ENCODE data around the gene GATA6.
"Not testable (repeated sequence)": the region's sequence is repeated elsewhere in the genome, so short reads cannot be mapped to it uniquely, and the experiment has no call there.

The GATA6 gene

DNA sequence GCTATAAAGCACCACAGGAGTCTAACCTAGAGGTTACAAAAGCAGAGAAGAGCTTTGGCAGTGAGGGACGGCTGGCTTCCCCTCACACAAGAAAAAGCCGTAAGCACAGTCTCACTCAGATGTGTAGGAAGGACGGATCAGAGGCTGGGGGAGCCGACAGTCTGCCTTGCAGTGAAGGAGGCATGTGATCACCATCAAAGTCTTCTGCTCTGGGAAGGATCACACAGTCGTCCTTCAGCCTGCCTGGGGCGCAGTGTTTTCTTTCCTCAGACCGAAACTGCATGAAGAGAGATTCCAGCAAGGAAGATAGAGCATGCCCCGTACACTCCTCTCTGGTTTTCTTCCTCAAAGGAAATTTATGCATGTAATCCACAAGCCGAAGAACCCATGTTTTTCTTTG is 24.1 kb downstream of the GATA6 start:
- Histone ChIP-seq H3K4me3 (ENCODE audit: low read length in 2 of 2) (peak overlapping the region in 1 of 2 donors; percentile 40), H3K4me1 (ENCODE audit: control insufficient read depth, insufficient read depth, low read length) (peaks cover 6% of the 10 kb centered on the region), H3K27me3 (ENCODE audit: control insufficient read depth in 1 of 2, insufficient read depth in 2 of 2, low read length in 2 of 2) (no peaks in the 10 kb centered on the region), H3K9ac (ENCODE audit: low read length in 2 of 2) (no peak overlapping the region), H3K36me3 (ENCODE audit: control insufficient read depth in 2 of 2, insufficient read depth in 2 of 2, low read length in 2 of 2) (no peaks in the 10 kb centered on the region), H3K27ac (ENCODE audit: low read length) (peak overlapping the region; percentile 31), H3K9me3 (ENCODE audit: control insufficient read depth in 2 of 2, low read length in 2 of 2) (no peaks in the 10 kb centered on the region)

DNA sequence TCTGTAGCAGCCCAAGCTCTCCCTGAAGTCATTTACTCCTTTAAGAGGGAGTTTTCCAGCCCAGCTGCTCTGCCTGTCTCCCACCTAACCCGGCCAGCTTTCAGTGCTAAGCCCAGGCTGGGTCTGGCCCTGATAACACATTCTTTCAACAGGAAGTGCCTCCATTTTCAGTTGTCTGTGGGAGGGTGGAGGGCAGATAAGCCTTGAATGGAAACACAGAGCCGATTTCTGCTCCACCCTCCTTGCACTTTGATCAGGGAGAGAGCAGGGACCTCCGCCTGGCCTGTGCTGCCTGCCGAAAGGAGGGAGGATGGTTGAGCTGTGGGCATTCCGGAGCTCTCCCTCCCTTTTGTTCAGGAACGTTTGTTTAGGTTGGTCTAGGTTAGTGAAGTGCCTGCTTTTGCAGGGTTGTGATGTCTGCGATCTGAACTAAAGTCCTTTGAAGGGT is 24.8 kb downstream of the GATA6 start:
- Histone ChIP-seq H3K4me1 (ENCODE audit: control insufficient read depth, insufficient read depth, low read length) (peaks cover 6% of the 10 kb centered on the region), H3K9ac (ENCODE audit: low read length in 2 of 2) (no peak overlapping the region), H3K27ac (ENCODE audit: low read length) (peak overlapping the region; percentile 31), H3K36me3 (ENCODE audit: control insufficient read depth in 2 of 2, insufficient read depth in 2 of 2, low read length in 2 of 2) (no peaks in the 10 kb centered on the region), H3K27me3 (ENCODE audit: control insufficient read depth in 1 of 2, insufficient read depth in 2 of 2, low read length in 2 of 2) (no peaks in the 10 kb centered on the region), H3K9me3 (ENCODE audit: control insufficient read depth in 2 of 2, low read length in 2 of 2) (no peaks in the 10 kb centered on the region), H3K4me3 (ENCODE audit: low read length in 2 of 2) (no peak overlapping the region)

DNA sequence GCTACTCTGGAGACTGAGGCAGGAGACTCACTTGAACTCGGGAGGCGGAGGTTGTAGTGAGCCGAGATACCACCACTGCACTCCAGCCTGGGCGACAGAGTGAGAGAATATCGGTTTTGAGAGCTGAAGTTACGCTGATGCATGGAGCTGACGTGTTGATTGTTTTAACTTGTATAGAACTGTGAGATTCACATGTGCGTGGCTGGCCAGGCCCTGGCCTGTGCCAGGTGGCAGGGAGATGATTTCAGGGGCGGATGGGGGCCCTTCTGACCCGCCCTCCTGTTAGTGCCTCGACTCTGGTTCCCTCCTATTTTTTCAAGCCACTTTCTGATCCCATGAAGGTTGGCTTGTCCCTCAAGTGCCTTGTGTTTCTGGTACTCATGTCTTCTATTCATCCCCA is 25.7 kb downstream of the GATA6 start:
- Histone ChIP-seq H3K27me3 (ENCODE audit: control insufficient read depth in 1 of 2, insufficient read depth in 2 of 2, low read length in 2 of 2) (no peaks in the 10 kb centered on the region), H3K27ac (ENCODE audit: low read length) (no peak overlapping the region), H3K4me1 (ENCODE audit: control insufficient read depth, insufficient read depth, low read length) (peaks cover 6% of the 10 kb centered on the region), H3K4me3 (ENCODE audit: low read length in 2 of 2) (no peak overlapping the region), H3K36me3 (ENCODE audit: control insufficient read depth in 2 of 2, insufficient read depth in 2 of 2, low read length in 2 of 2) (no peaks in the 10 kb centered on the region), H3K9ac (ENCODE audit: low read length in 2 of 2) (no peak overlapping the region), H3K9me3 (ENCODE audit: control insufficient read depth in 2 of 2, low read length in 2 of 2) (no peaks in the 10 kb centered on the region)

DNA sequence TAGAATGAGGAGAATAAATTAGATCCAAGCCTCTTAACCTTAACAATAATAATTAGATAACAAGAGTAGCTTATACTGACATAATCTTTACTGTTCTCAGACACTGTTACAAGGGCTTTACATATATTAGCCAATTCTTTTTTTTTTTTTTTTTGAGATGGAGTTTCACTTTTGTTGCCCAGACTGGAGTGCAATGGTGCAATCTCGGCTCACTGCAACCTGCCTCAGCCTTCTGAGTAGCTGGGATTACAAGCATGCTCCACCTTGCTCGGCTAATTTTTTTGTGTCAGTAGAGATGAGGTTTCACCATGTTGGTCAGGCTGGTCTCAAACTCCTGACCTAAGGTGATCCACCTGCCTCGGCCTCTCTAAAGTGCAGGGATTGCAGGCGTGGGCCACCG is 27.6 kb downstream of the GATA6 start:
- not testable (repeated sequence) for H3K4me1 ChIP-seq (ENCODE audit: control insufficient read depth, insufficient read depth, low read length); H3K27me3 ChIP-seq (ENCODE audit: control insufficient read depth in 1 of 2, insufficient read depth in 2 of 2, low read length in 2 of 2); H3K27ac ChIP-seq (ENCODE audit: low read length); H3K4me3 ChIP-seq (ENCODE audit: low read length in 2 of 2); H3K9me3 ChIP-seq (ENCODE audit: control insufficient read depth in 2 of 2, low read length in 2 of 2); H3K9ac ChIP-seq (ENCODE audit: low read length in 2 of 2); H3K36me3 ChIP-seq (ENCODE audit: control insufficient read depth in 2 of 2, insufficient read depth in 2 of 2, low read length in 2 of 2)

DNA sequence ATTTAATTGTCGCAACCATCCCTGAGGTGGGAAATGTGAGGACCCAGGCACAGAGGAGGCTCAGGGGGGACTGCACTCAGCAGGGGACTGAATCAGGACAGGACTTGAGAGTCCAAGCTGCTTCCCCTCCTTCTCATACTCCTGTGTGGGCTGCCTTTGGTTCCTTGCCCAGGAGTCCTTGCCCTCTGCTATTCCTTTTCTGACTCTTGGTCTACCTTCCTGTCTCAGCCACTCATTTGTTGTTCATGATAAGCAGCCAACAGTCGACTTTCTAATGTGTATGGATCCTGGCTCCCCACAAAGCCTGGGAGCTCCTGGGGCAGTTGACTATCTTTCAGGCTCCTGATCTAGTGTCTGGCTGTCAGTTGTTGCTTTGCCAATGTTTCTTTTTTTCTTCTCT is 28.3 kb downstream of the GATA6 start:
- no peaks in the 10 kb centered on the region for H3K36me3 ChIP-seq (ENCODE audit: control insufficient read depth in 2 of 2, insufficient read depth in 2 of 2, low read length in 2 of 2)
- H3K9ac ChIP-seq (ENCODE audit: low read length in 2 of 2) = no peak overlapping the region
- peaks cover 3% of the 10 kb centered on the region for H3K4me1 ChIP-seq (ENCODE audit: control insufficient read depth, insufficient read depth, low read length)
- no peaks in the 10 kb centered on the region for H3K9me3 ChIP-seq (ENCODE audit: control insufficient read depth in 2 of 2, low read length in 2 of 2)
- H3K27me3 ChIP-seq (ENCODE audit: control insufficient read depth in 1 of 2, insufficient read depth in 2 of 2, low read length in 2 of 2) = no peaks in the 10 kb centered on the region
- H3K4me3 ChIP-seq (ENCODE audit: low read length in 2 of 2) = no peak overlapping the region
- H3K27ac ChIP-seq (ENCODE audit: low read length) = no peak overlapping the region

DNA sequence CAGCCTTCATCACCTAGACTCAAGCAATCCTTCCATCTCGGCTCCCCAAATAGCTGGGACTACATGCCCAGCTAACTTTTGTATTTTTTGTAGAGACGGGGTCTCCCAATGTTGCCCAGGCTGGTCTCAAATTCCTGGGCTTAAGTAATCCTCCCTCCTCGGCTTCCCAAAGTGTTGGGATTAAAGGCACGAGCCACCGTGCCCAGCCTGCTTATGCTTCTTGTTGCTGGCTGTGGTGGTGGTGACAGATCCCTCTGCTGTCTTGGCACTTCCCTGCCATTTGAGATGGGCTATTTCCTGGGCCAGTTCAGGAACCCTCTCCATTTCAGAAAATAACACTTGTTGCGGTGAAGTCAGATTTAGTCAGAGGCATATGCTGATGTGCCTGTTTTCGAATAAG is 28.8 kb downstream of the GATA6 start:
- Histone ChIP-seq H3K27me3 (ENCODE audit: control insufficient read depth in 1 of 2, insufficient read depth in 2 of 2, low read length in 2 of 2) (no peaks in the 10 kb centered on the region), H3K36me3 (ENCODE audit: control insufficient read depth in 2 of 2, insufficient read depth in 2 of 2, low read length in 2 of 2) (no peaks in the 10 kb centered on the region), H3K9ac (ENCODE audit: low read length in 2 of 2) (no peak overlapping the region), H3K4me3 (ENCODE audit: low read length in 2 of 2) (no peak overlapping the region), H3K4me1 (ENCODE audit: control insufficient read depth, insufficient read depth, low read length) (peaks cover 3% of the 10 kb centered on the region), H3K9me3 (ENCODE audit: control insufficient read depth in 2 of 2, low read length in 2 of 2) (no peaks in the 10 kb centered on the region), H3K27ac (ENCODE audit: low read length) (no peak overlapping the region)

DNA sequence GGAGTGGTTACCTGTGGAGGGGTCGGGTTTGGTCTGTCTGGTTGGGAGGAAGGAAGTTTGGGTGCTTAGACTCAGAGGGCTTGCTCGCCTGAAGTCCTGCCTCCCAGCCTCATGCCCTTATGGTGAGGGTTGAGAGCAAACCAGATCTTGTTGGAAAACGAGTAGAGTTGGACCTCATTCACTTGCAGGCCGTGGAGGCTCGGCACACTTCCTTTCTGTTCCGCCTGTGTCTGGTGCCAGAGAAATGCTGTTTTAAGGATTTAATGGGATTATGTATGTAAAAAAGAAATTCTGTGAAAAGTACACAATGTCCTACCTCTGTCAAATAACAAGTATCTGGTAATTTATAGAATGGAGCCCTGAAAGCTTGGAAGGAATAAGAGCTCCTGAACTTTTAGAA is 29.6 kb downstream of the GATA6 start:
- Histone ChIP-seq H3K4me3 (ENCODE audit: low read length in 2 of 2) (no peak overlapping the region), H3K36me3 (ENCODE audit: control insufficient read depth in 2 of 2, insufficient read depth in 2 of 2, low read length in 2 of 2) (no peaks in the 10 kb centered on the region), H3K9ac (ENCODE audit: low read length in 2 of 2) (no peak overlapping the region), H3K4me1 (ENCODE audit: control insufficient read depth, insufficient read depth, low read length) (no peaks in the 10 kb centered on the region), H3K9me3 (ENCODE audit: control insufficient read depth in 2 of 2, low read length in 2 of 2) (no peaks in the 10 kb centered on the region), H3K27me3 (ENCODE audit: control insufficient read depth in 1 of 2, insufficient read depth in 2 of 2, low read length in 2 of 2) (no peaks in the 10 kb centered on the region), H3K27ac (ENCODE audit: low read length) (no peak overlapping the region)

DNA sequence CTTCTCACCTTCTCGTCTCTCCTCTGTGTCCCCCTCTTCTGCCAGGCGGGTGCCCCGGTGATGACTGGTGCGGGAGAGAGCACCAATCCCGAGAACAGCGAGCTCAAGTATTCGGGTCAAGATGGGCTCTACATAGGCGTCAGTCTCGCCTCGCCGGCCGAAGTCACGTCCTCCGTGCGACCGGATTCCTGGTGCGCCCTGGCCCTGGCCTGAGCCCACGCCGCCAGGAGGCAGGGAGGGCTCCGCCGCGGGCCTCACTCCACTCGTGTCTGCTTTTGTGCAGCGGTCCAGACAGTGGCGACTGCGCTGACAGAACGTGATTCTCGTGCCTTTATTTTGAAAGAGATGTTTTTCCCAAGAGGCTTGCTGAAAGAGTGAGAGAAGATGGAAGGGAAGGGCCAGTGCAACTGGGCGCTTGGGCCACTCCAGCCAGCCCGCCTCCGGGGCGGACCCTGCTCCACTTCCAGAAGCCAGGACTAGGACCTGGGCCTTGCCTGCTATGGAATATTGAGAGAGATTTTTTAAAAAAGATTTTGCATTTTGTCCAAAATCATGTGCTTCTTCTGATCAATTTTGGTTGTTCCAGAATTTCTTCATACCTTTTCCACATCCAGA is 31.3 kb downstream of the GATA6 start:
- Histone ChIP-seq H3K4me1 (ENCODE audit: control insufficient read depth, insufficient read depth, low read length) (no peaks in the 10 kb centered on the region), H3K27me3 (ENCODE audit: control insufficient read depth in 1 of 2, insufficient read depth in 2 of 2, low read length in 2 of 2) (no peaks in the 10 kb centered on the region), H3K9ac (ENCODE audit: low read length in 2 of 2) (no peak overlapping the region), H3K36me3 (ENCODE audit: control insufficient read depth in 2 of 2, insufficient read depth in 2 of 2, low read length in 2 of 2) (no peaks in the 10 kb centered on the region), H3K9me3 (ENCODE audit: control insufficient read depth in 2 of 2, low read length in 2 of 2) (no peaks in the 10 kb centered on the region), H3K27ac (ENCODE audit: low read length) (no peak overlapping the region), H3K4me3 (ENCODE audit: low read length in 2 of 2) (no peak overlapping the region)

DNA sequence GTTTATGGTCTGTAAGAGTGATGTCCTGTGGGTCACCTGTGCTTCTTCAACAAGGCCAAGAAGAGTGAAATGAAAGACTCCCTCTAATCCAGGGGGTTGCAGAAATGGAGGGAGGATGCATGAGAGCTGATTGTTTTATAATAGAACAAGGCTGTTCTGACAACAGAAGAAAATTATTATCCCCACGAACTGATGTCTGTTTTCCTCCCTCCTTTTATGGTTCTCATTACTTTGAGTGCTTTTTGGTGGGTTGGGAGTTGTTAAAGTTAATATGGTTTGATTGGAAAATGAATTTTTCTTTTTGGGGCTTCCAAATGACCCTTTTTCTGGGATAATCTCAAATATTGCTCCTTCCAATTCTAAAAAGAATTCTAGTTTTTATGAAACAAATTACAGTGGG is 33.6 kb downstream of the GATA6 start:
- Histone ChIP-seq H3K4me1 (ENCODE audit: control insufficient read depth, insufficient read depth, low read length) (no peaks in the 10 kb centered on the region), H3K9me3 (ENCODE audit: control insufficient read depth in 2 of 2, low read length in 2 of 2) (no peaks in the 10 kb centered on the region), H3K27ac (ENCODE audit: low read length) (no peak overlapping the region), H3K9ac (ENCODE audit: low read length in 2 of 2) (no peak overlapping the region), H3K4me3 (ENCODE audit: low read length in 2 of 2) (no peak overlapping the region), H3K27me3 (ENCODE audit: control insufficient read depth in 1 of 2, insufficient read depth in 2 of 2, low read length in 2 of 2) (peaks cover 0 to 3% of the 10 kb centered on the region in 2 donors), H3K36me3 (ENCODE audit: control insufficient read depth in 2 of 2, insufficient read depth in 2 of 2, low read length in 2 of 2) (no peaks in the 10 kb centered on the region)

DNA sequence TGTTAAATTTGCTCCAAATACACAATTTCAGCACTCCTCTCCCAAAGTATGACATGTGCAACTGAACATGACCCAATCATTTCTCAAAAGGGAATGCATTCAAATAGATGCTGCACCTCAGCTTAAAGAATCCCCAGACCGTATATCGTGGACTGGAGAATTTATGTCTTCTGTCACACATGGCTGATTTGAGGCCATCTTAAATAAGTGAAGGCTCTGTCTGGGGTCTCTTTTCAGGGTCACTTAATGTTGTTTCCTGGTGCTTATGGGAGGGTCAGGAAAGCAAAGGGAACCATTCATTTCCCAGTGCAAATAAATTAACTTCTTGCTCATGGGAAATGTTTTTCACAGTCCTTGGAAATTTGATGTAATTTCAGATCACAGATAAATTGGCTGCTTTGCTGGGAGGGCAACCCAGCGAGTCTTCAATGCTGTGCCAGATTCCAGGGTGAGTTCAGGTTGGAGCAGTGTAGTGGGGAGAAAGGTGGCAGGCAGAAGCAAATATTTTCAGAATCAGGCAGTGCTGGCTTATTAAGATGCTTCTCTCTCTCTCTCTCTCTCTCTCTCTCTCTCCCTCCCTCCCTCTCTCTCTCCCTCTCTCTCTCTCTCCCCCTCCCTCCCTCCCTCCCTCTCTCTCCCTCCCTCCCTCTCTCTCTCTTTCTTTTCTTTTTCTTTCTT is 34.3 kb downstream of the GATA6 start:
- Histone ChIP-seq H3K4me1 (ENCODE audit: control insufficient read depth, insufficient read depth, low read length) (no peaks in the 10 kb centered on the region), H3K9ac (ENCODE audit: low read length in 2 of 2) (no peak overlapping the region), H3K9me3 (ENCODE audit: control insufficient read depth in 2 of 2, low read length in 2 of 2) (no peaks in the 10 kb centered on the region), H3K36me3 (ENCODE audit: control insufficient read depth in 2 of 2, insufficient read depth in 2 of 2, low read length in 2 of 2) (no peaks in the 10 kb centered on the region), H3K4me3 (ENCODE audit: low read length in 2 of 2) (no peak overlapping the region), H3K27ac (ENCODE audit: low read length) (no peak overlapping the region), H3K27me3 (ENCODE audit: control insufficient read depth in 1 of 2, insufficient read depth in 2 of 2, low read length in 2 of 2) (peaks cover 0 to 3% of the 10 kb centered on the region in 2 donors)

DNA sequence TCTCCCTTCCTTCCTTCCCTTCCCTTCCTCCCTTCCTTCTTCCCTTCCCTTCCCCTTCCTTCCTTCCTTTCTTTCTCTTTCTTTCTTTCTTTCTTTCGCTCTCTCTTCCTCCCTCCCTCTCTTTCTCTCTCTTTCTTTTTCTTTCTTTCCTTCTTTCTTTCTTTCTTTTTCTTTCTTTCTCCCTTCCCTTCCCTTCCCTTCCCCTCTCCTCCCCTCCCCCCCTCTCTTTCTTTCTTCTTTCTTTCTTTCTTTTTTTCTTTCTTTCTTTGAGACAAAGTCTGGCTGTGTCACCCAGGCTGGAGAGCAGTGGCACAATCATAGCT is 34.8 kb downstream of the GATA6 start:
- Histone ChIP-seq H3K27me3 (ENCODE audit: control insufficient read depth in 1 of 2, insufficient read depth in 2 of 2, low read length in 2 of 2) (peaks cover 0 to 3% of the 10 kb centered on the region in 2 donors), H3K4me1 (ENCODE audit: control insufficient read depth, insufficient read depth, low read length) (no peaks in the 10 kb centered on the region), H3K4me3 (ENCODE audit: low read length in 2 of 2) (no peak overlapping the region)

More for the DNA sequence above, 34.8 kb downstream of the GATA6 start:
- Histone ChIP-seq H3K9ac (ENCODE audit: low read length in 2 of 2) (no peak overlapping the region), H3K36me3 (ENCODE audit: control insufficient read depth in 2 of 2, insufficient read depth in 2 of 2, low read length in 2 of 2) (no peaks in the 10 kb centered on the region), H3K27ac (ENCODE audit: low read length) (no peak overlapping the region), H3K9me3 (ENCODE audit: control insufficient read depth in 2 of 2, low read length in 2 of 2) (no peaks in the 10 kb centered on the region)
